Activated CD8-positive, alpha-beta memory T cell treated with anti-CD3 and anti-CD28 coated beads, Interleukin-2, amount 50 U/mL, for 4 hours (primary cell): ENCODE data around the gene ZC2HC1B.
"Not testable (repeated sequence)": the region's sequence is repeated elsewhere in the genome, so short reads cannot be mapped to it uniquely, and the experiment has no call there.

Experiments used
- DNase-seq: peaks from one replicate; pipeline ENCODE4 v3.0.0-alpha.2; 2020

The ZC2HC1B gene

DNA sequence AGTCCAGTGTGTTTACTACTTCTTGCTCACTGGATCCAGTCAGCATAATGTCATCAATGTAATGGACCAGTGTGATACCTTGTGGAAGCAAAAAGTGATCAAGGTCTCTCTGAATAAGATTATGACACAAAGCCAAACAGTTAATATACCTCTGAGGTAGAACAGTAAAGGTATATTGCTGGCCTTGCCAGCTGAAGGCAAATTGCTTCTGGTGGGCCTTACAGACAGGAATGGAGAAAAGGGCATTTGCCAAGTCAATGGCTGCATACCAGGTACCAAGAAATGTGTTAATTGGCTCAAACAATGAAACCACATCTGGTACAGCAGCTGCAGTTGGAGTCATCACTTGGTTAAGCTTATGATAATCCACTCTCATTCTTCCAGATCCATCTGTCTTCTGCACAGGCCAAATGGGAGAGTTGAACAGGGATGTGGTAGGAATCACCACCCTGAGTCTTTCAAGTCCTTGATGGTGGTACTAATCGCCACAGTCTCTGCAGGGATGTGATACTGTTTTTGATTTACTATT is 7.0 kb downstream of the ZC2HC1B start:
- DNase-seq: not testable (repeated sequence)

DNA sequence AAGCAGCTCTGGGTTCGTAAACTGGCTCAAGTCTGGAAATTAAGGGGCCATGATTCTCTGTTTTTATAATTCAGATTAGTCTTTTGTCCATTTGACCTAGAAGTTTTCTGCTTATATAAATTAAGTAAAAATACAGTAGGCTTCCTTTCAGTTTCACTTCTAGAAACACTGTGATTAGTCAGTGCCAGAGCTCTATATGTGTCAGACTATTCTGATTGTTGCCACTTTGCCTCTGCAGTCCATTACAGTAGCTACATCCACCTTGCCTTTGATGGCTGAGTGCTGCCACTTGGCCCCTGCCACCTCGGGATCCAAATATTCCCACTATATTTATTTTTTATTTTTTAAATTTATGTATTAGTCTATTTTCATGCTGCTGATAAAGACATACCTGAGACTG is 7.9 kb downstream of the ZC2HC1B start:
- no peak for DNase-seq

DNA sequence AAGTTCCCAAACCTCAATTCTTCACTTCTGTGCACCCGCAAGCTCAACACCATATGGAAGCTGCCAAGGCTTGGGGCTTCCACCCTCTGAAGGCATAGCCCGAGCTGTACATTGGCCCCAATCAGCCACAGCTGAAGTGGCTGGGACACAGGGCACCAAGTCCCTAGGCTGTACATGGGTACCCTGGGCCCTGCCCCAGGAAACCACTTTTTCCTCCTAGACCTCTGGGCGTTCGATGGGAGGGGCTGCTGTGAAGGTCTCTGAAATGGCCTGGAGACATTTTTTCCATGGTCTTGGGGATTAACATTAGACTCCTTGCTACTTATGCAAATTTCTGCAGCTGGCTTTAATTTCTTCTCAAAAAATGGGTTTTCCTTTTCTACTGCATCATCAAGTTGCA is 9.3 kb downstream of the ZC2HC1B start:
- not testable (repeated sequence) for DNase-seq

DNA sequence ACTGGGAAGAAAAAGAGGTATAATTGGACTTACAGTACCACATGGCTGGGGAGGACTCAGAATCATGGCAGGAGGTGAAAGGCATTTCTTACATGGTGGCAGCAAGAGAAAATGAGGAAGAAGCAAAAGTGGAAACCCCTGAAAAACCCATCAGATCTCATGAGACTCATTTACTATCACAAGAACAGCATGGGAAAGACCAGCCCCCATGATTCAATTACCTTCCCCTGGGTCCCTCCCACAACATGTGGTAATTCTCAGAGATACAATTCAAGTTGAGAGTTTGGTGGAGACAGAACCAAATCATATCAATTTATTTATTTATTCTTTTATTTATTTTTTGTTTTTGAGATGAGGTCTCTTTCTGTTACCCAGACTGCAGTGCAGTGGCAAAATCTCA is 10.2 kb downstream of the ZC2HC1B start:
- not testable (repeated sequence) for DNase-seq

DNA sequence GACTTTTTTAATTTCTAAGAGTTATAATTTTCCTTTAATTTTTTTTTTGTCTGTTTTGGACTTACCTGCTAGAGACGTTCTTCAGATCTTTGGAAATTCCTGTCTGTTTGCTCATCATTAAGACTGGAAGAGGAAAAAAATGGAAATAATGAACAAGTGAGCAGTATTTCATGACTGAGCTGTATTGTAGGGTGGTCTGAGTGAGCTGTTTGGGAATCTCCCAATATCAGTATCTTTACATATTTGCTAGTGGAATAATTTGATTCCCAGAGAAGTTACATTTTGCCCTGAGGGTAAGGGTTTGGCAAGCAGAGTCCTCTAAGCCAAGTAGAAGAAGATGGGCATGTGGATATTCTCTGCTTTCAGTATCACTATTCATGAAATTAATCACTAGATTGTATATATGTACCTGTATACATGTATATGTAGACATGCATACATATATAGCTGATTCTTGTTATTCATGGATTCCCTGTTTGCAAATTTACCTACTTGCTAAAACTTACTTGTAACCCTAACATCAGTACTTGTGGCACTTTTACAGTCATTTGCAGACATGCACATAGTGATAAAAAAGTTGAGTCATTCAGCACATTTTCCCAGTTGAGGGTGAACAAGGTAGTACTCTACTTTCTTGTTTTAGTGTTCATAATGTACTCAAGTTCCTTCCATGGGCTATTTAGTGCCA is 13.5 kb downstream of the ZC2HC1B start:
- no peak for DNase-seq

DNA sequence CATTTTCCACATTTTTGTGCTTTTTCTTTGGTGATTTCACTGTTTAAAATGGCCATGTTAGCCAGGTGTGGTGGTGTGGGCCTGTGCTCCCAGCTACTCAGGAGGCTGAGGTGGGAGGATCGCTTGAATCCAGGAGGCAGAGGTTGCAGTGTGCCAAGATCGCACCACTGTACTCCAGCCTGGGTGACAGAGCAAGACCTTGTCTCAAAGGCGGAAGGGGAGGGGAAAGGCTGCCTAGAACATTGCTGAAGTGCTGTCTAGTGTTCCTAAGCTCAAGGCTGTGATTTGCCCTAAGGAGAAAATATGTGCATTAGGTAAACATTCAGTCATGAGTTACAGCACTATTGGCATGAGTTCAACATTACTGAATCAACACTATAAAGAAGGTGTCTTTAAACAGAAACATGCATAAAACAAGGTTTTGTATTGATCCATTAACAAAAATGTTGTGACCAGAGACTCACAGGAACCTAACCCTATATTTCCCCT is 14.0 kb downstream of the ZC2HC1B start:
- DNase-seq: no peak

DNA sequence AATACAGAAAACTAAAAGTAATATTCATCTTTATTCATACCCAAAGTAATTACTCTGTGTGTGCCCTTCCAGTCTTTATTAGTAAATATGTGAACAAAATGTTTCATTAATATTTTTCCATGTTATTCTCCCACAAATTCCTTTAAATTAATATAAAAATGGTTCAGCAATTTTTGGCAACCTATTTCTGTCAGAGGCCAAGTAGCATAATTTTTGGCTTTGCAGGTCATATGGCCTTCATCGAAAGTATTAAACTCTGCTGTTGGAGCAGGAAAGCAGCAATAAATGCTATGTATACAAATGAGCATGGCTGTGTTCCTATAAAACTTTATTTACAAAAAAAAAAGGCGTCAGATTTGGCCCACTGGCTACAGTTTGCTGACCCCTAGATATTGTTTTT is 16.1 kb downstream of the ZC2HC1B start:
- DNase-seq: no peak

DNA sequence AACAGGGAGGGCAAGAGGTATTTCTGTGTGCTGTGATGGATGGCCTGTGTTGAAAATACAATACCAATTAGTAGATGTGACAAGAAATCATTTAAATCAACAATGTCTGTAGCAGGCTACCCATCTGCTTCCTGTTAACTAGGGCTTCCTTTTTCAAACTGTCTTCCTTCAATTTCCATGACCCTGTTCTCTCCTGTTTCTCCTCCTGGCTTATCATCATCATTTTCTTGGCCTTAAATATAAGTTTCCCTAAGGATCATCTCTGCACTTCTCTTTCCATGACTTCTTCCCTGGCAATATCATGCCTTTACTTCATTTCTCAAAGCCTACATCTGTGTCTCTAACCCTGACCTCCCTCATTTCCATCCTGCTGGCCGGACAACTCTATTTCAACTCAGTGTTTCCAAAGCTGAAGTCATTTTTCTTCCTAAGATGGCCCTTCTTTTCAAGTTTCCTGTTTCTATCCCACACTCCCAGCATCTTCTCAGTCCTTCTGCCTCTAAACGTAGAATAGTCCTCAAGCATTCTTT is 18.2 kb downstream of the ZC2HC1B start:
- no peak for DNase-seq

DNA sequence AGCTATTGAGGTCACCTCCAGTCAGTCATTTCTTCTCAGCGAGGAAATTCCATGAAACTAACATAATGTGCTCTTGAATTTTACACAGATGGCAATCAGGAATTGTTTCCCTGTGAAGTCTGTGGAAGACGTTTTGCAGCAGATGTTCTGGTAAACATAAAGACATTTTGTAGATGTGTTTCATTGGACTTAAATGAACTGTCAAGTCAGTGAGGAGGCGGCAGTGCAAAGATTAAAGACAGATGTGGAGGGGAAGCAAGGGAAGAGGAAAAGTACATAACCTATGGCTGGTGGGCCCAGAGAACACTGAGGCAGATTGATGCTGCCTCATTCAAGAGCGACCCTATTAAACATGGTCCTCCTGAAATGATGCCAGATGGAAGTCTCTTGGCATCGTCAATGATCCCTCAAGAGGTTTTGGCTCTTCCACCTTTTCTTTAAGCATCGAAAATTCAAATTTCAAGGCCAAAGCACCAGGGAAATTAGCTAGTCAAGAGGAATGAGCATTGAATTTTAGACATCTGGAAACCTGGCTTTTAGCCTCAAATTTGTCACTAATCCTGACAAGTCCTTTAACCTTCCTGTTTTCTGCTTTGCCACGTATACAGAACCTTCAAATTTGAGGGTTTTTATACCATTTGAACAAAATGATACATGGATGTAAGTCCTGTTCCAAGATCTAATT is 20.1 kb downstream of the ZC2HC1B start:
- no peak for DNase-seq

DNA sequence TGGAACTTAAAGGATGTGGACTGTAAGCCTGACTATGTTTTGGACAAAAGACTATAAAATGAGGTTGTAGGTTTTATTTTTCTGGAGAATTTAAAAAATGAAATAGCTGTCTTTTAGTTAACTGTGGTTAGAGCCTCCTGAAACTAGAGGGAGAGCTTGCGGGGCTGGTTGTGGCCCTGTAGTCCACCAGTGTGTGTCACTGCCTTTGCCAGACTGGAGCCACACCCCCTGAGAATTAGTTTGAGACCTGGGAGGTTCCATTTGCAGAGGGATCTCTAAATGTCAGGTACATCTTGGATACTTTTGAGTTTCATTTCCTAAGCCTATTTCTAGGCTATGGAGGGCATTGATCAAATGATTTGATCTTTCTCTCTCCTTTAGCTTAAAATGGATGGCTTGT is 20.8 kb downstream of the ZC2HC1B start:
- DNase-seq: no peak

DNA sequence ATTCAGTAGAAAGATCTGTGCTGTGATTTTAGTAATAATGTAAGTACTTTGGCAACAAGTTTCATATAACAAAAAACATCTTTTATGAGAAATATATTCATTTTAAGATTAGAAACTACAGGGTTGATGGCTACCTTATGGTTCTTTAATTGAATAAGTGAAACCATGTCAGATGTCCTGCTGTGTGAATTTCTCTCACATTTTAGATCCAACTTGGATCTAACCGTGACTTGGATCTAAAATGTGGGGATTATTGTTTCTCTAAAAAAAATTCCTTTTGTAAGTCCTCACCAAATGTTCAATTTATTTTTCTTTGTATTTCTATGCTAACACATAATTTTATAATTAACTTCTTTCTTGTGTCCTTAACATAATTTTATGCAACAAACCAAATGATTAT is 30.4 kb downstream of the ZC2HC1B start:
- DNase-seq: no peak

DNA sequence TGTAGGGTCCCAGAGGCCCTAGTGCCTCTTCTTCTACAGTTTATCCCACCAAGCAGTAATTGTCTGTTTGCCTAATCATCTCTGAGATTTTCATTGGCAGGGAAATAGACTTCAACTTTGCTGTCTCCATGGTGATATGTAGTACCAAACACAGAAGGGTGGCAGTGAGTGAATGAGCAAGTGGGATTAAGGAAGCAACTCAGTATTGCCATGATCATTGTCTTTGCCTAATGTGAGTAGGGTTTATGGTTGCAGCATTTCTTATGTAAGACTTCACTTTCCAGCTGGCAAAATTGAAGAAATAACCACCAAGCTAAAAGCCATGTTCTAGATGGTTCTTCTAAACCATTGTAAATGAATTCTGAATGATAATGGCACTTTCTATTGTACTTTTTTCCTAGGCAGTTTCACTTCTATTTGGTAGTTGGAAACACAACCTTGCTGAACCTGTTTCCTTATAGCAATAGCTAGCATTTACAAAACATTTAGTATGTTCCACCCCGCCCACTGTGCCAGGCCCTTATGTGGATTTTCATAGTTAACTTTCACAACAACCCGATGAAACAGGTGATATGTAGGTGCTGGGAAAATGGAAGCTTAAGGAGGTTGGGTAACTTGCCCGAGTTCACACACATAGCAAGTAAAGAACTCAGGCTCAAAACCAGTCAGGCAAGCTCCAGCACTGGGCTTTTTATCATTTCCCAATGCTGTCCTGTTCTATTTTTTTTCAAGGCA is 32.0 kb downstream of the ZC2HC1B start:
- DNase-seq: no peak

DNA sequence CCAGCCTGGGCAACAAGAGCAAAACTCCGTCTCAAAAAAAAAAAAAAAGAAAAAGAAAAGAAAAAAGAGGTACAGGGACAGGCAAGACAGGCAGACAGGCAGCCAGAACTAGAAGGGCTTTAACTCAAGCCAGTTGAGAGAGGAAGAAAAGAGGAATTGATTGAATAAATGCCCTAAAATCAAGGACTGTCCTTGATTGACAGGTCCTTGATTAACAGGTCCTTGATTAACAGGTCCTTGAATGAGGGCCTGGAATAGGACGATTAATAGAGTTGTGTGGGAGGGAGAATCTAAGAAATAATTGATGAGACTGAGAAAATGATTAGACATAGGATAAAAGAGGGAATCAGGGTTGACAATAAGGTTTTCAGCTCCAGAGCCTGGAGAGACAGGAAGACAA is 36.1 kb downstream of the ZC2HC1B start:
- no peak for DNase-seq

DNA sequence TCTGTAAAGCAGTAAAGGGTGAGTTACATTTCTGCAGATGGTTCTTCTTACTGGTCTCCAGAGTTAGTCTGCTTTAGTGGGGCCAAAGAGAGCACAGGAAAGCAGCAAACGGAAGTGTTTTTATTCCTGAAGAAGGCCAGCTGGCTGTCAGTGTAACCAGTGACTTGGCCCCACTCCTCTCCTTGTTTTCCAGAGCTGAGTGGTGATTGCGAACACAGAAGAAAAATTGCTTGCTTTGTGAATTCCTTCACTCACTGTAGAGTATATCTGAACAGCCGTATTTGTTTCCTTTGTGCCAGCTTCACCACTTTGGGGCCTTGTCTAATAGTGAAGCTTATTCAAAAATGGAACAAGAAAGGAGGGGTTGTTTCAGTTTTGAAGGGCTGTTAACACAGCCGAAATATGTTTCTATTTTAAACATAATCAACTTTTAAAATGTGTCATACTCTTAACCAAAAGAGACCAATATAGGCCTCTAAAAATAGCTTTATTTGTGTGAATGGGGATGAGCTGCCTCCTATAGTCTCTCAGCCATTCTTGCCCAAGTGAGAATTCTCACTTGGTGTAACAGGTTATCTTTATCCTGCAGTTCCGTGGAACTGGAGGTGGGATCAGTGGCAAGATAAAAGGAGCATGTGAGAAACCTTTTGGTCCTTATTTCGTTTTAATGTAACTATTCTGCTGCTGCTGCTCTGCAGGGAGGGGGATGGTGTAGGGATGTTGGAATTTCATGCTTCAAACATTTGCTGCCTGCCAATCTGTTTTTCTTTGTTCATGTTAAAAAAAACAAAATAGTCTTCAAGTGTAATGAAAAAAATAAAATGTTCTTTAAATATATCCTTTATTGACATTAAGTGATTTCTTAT is 37.8 kb downstream of the ZC2HC1B start:
- DNase-seq: no peak

DNA sequence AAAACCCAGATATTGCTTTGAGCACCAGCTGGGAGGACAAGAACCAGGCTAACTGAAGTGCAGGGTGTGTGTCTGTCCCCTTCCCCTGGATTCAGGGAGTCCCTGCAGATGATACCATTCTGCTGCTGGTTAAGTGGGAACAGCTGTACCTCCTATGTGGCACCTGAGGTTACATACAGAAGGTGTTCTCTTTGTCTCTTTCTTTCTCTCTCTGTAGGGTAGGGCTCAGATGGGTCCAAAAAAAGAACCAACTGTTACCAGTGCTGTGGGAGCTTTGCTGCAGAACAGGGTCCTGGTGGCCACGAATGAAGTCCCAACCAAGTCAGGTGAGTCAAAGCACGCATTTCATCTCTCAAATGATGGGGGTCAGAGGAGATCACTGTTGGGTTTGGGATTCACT is 38.6 kb downstream of the ZC2HC1B start:
- no peak for DNase-seq

DNA sequence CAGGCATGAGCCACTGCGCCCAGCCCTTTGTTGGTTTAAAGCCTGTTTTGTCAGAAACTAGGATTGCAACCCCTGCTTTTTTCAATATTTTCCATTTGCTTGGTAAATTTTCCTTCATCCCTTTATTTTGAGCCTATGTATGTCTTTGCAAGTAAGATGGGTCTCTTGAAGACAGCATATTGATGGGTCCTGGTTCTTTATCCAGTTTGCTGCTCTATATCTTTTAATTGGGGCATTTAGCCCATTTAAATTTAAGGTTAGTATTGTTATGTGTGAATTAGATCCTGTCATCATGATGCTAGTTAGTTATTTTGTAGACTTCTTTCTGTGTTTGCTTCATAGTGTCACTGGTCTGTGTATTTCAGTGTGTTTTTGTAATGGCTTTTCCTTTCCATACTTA is 46.8 kb downstream of the ZC2HC1B start:
- no peak for DNase-seq

DNA sequence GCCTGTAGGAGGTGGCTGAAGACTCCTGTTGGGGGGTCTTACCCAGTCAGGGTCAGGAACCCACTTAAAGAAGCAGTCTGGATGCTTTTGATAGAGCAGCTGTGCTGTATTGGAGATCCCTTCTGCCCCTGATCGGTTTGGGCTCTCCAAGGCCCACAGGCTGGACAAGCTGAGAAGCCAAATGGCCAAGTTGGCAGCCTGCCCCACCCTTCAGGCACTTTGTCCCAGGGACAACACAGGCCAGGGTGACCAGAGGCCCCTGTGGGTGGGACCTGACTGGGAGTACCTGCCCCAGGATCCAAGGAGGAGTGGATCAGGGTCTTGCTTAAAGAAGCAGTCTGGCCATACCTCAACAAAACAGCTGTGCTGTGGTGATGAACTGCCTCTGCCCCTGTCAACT is 48.4 kb downstream of the ZC2HC1B start:
- no peak for DNase-seq

DNA sequence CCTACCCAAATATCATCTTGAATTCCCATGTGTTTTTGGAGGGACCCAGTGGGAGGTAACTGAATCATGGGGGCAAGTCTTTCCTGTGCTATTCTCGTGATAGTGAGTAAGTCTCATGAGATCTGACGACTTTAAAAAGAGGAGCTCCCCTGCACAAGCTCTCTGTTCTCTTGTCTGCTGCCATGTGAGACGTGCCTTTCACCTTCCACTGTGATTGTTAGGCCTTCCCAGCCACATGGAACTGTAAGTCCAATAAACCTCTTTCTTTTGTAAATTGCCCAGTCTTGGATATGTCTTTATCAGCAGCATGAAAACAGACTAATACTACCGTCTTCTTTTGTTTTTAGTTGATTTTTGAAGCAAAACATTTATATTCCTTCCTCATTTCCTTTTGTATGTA is 52.8 kb downstream of the ZC2HC1B start:
- DNase-seq: not testable (repeated sequence)

DNA sequence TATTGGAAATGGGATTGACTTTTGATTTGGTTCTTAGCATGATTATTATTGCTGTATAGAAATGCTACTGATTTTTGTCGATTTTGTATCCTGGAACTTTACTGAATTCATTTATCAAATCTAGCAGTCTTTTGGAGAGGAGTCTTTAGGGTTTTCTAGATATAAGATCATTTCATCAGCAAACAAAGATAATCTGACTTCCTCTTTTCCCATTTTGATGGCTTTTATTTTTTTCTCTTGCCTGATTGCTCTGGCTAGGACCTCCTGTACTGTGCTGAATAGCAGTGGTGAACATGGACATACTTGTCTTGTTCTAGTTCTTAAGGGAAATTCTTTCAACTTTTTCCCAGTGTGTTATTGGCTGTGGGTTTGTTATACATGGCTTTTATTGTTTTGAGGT is 64.6 kb downstream of the ZC2HC1B start:
- DNase-seq: no peak

DNA sequence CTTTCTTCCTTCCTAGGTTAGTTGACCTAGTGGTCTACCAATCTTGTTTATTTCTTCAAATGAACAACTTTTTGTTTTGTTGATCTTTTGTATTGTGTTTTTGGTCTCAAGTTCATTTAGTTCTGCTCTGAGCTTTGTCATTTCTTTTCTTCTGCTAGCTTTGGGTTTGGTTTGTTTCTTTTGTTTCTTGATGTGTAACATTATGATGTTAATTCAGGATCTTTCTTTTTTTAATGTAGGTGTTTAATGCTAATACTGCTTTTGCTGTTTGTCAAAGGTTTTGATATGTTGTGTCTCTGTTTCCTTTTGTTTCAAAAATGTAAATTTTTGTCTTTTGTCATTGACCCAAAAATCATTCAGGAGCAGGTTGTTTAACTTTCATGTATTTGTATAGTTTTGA is 65.7 kb downstream of the ZC2HC1B start:
- DNase-seq: no peak

DNA sequence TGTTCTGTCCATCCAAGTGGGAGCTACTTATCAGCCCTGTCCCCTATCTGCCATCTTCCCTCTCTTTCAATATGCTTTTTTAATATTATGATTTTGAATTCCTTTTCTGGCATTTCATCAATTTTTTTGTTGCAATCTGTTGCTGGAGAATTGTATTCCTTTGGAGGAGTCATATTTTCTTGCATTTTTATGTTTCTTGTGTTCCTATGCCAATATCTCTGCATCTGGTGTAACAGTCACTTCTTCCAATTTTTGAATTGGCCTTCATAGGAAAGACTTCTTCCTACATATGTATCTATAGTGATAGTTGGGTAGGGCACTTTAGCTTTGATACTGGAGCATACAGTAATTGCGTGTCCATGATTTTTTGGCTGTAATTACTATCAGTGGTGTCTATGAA is 70.1 kb downstream of the ZC2HC1B start:
- no peak for DNase-seq

DNA sequence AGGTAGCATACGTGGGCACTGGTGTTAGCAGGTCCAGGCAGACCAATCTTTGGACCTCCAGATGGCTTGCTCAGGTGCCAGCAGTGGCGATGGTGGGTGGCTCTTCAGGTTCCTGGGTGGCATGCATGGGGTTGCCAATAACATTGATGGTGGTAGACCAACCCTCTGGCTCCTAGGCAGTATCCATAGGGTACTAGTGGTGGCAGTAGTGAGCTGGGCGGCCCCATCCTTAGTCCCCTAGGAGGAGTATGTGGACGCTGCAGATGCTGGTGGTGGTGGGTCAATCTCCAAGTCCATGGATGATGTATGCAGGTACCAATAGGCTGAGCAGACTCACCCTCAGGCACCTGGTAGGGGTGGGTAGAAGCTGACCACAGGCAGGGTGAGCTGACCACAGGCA is 70.6 kb downstream of the ZC2HC1B start:
- no peak for DNase-seq

DNA sequence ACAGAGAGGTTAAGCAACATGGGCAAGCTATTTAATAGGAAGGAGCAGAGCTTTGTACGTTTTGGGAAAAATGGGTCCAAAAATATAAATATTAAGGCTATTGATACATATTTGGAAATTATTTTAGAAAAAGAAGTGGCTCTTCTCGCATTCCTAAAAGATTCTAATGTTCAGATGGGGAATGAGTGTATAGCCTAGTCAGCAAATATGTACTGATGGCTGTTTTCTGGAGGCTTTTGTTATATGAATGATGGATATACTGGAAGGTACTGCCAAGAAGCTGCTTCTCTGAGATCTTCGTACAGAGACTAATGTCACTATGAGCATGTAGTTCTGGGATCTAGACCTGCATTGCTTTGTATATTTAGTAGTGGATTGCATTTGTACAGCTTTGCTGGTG is 72.1 kb downstream of the ZC2HC1B start:
- DNase-seq: no peak
